PFSK-1 (cell line): ENCODE data around the gene ATG4A.

ENCODE experiments used
- FOXP2 ChIP-seq: optimal IDR thresholded peaks from 2 replicates; pipeline ENCODE3; 2011; ENCODE audit warnings: borderline replicate concordance, control low read depth, inconsistent platforms; ENCODE audit not compliant: insufficient read depth; ENCODE audit errors: extremely low read length, extremely low read depth
- POLR2AphosphoS5 ChIP-seq: IDR thresholded peaks from 2 replicates; pipeline ENCODE4 v1.6.1; 2012; ENCODE audit warnings: low read depth, mild to moderate bottlenecking, control low read depth, low read length, moderate library complexity
- REST ChIP-seq, 2 experiments: IDR thresholded peaks; 2 replicates each; pipeline versions ENCODE4 v1.6.1 to v1.8.0; 2011 to 2012; ENCODE audit warnings: low read depth in 2 of 2, low read length in 2 of 2, control low read depth in 1 of 2, inconsistent platforms in 1 of 2, mild to moderate bottlenecking in 1 of 2, moderate library complexity in 1 of 2; ENCODE audit not compliant: insufficient read depth in 1 of 2
- TAF1 ChIP-seq: IDR thresholded peaks from 2 replicates; pipeline ENCODE4 v1.6.1; 2012; ENCODE audit warnings: low read length, control low read depth, borderline replicate concordance; ENCODE audit not compliant: insufficient read depth

GRCh38 chrX:108132876-108133275 is 41.3 kb downstream of the ATG4A start:
- TF ChIP-seq POLR2AphosphoS5 (no peak), REST (IDR thresholded peaks at IDR 0.05; ENCODE audit: insufficient read depth in 1 of 2, low read depth in 2 of 2, low read length in 2 of 2) (no peak), FOXP2 (no peak), TAF1 (no peak)
